ENCODE data around the gene ATXN7L3.

ATXN7L3 gene

GRCh38 chr17:44218344-44219107, 18.8 kb upstream of the ATXN7L3 start:
- DNase-seq: peak; percentile 79 to 92 (median 86)

GRCh38 chr17:44217738-44218343, 18.2 kb upstream of the ATXN7L3 start:
- peak in 1 of 6 experiments; percentile 25 for DNase-seq

DNA sequence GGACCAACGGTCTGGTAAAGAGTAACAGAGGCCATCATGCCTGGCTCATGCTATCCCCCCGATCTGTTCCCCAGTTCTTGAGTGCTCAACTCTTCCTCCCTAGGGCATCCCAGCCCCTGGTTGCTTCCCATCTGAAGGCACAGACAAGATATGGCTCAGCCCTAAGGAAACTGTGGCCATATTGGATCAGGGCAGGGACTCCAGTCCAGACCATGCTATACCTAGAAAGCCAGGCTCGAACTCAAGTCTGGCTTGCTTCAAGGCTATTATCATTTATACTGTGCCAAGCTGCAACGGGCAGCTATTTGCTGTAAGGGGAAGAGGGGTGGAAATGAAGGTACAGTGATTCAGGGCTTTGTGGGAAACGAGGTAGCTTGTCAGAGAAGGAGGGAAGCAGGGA, 17.0 kb upstream of the ATXN7L3 start:
- peak in 1 of 6 experiments; percentile 36 for DNase-seq

- DNase-seq: peak in 5 of 6 experiments; percentile 15 to 70 (median 60)
Observed at GRCh38 chr17:44216173-44216572, 16.5 kb upstream of the ATXN7L3 start.

DNA sequence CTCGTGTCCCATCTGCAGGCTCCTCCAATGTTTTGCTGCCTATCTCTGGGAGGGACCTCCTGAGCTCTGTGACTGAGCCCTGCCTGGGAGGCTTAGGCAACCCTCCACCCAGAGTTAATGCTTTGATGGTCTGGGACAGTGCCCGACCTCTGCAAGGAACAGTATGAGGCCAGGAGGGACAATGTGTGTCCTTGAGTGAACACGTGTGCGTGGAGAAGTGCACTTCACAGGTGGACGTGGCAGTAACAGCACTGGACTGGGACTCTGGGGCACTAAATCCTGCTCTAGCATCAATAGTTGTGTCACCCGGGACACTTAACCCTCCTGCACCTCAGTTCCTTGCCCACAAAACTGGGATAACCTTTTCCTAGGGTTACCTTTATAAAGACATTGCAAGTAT, 15.2 kb upstream of the ATXN7L3 start:
- no peak for DNase-seq

- no peak for DNase-seq
Observed at GRCh38 chr17:44214230-44214494, 14.5 kb upstream of the ATXN7L3 start.

DNA sequence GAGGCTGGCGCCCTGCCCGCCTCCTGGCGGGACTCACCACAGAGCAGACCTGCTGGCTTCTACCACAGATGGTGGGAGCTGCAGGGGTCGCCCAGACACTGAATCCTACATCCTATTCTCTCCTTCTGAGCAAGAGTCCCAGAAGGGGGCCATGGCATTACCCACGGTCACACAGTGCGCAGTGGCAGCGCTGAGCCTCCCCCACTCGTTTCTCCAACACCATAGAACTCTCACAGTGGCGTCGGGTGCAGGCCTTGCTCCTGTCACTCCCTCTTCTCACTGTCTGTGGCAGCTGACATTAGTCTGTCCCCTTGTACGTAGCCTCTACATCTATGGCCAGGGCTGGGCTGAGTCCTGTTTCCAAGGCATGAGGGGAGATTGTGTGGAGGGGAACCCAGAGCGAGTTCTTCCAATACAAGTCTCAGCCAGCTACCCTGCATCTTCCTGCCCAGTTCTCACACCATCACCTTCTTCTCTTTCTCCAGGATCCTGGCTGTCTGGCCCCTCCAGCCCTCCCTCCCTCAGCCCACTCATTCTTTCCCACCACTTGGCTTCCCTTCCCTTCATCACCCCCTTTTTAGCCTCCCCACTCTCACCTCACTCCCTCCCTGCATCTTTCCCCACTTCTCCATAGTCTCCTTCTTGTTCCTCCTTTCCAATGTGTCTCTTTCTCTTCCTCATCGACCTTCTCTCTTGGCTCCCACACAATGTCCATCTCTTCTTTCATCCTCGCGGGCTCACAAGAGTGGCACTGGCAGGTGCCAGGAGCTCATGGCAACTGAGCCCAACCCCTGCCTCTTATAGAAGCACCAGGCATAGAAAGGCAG, 13.9 kb upstream of the ATXN7L3 start:
- no peak for DNase-seq

GRCh38 chr17:44212507-44213402, 13.1 kb upstream of the ATXN7L3 start:
- DNase-seq: no peak

- no peak for DNase-seq
Observed at GRCh38 chr17:44211281-44212265, 11.9 kb upstream of the ATXN7L3 start.

DNA sequence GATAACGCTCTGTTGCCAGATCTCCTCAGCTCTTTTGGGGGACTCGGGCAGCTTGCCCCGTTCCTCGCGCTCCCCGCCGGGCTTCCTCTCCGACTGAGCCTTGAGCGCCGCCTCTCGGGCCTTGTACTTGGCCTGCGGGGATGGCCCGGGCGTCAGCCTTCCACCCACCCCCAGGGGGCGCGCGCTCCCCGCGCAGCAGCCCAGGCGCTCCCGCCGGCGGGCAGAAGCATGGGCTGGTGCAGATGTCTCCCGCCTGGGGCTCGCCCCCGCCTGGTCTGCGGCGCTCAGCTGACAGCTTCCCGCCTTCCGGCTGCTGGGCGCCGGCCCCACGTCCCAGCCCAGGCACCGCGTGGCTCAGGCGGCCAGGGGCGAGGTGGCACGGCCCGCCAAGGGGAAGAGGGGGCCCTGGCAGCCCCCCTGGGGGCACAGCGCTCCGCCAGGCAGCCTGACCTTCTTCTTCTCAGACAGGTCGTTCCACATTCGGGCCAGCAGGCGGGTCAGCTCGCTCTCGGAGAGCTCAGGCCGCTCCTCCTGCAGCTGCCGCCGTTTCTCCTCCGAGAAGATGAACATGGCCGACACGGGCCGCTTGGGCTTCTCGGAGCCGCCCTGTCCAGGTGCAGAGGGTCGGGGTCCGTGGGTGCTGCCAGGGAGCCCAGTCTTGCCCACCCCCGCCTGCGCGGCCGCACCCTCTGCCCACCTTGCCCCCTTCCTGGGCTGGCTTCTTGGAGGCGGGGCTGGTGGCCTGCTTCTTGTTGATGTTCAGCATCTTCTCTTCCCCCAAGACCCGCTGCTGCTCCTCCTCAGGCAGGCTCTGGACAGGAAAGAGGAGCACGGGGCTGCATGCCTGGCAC, 10.9 kb upstream of the ATXN7L3 start:
- peak; percentile 84 to 93 (median 86) for DNase-seq

DNA sequence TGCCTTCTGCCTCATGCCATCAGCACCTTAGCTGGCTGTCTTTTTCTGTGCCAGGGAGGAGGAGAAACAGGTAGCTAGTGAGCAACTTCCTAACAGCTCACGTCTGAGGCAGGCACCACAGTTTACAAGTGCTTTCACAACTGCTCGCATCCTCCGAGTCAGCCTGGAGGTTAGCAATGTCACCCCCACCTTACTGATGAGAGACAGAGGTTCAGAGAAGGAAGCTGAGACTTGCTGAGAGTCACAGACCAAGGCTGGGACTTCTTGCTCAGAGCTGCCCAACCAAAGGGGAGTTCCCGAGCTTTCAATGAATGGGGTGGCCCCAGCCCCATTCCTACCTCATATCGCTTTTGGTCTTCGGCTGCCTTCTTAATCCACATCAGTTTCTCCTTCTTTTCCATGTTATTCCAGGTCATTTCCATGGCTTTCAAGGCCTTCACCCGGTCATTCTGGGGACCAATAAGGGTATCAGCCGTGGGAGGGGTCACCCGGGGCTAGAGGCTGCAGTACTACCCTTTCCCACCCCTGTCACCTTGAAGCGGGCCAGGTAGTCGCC, 10.2 kb upstream of the ATXN7L3 start:
- no peak for DNase-seq

GRCh38 chr17:44207743-44208142, 8.1 kb upstream of the ATXN7L3 start:
- no peak for DNase-seq

DNA sequence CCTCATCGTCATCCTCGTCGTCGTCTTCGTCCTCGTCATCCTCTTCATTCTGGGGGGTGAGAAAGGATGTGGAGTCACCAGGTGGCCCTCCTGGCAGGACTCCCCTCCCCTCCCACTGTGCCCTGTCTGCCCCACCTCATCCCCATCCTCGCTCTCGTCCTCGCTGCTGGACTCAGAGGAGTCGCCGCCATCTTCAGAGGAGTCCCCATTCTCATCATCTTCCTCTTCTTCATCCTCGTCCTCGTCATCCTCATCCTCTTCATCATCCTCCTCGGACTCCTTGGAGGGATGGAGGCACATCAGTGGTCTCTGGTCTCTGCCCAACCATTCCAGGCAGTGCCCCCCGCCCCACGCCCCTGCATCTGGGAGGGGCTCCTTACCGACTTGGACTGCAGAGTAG, 7.6 kb upstream of the ATXN7L3 start:
- no peak for DNase-seq

GRCh38 chr17:44206825-44207155, 7.1 kb upstream of the ATXN7L3 start:
- no peak for DNase-seq

- no peak for DNase-seq
Observed at GRCh38 chr17:44205962-44206824, 6.5 kb upstream of the ATXN7L3 start.

DNA sequence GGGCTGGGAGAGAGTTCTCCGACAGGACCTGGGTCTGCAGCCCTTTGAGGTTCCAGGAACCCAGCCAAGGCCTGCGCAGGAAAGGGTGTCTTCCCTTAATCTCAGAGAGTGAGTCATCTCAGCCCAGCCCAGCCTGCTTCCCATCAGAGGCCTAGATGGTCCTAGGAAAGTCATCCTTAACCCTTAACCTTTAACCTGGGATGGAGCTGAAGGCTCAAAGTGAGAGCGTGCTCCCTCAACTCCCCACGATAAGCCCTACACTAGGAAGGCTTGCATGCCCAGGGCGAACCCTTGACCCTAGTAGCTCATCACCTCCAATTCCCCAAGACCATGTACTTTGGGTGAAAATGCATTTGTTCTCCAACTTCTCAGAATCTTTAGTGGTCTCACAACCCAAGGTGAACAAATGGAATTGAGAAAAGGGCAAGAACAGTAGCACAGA, 4.8 kb upstream of the ATXN7L3 start:
- no peak for DNase-seq

DNA sequence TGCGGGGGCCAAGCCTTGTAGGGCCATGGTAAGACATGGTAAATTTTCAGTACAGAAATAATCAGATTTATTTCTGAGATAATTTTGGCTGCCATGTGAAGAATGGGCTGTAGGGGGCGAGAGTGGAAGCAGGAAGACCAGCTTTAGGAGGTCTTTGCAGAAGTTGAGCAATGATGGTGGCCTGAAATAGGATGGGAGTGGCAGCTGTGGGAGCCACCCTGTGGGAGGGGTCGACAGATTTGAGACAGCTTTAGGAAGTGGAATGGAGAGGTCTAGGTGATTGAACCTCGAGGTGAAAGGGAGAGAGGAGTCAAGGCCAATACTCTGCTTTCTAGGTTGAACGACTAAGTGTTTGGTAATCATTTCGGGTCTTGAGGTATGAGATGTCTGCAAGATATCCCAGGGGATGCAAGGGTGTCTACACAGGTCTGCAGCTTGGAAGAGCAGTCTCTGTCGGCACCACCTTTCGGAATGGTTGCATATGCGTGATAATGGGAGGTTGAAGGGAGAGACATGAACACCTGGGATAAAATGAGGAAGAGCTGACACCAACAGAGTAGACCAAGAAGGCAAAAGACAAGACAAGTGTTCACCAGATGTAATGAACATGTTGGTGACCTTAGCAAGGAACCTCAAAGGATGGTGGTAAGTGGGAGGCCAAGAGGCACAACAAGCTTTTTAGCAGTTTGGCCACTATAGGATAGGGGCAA, 4.2 kb upstream of the ATXN7L3 start:
- peak in 5 of 6 experiments; percentile 9 to 47 (median 28) for DNase-seq

GRCh38 chr17:44202756-44203155, 3.1 kb upstream of the ATXN7L3 start:
- no peak for DNase-seq

Measured in stimulated activated naive CD4-positive, alpha-beta T cell (primary cell).